Keratinocyte (primary cell): ENCODE data around the gene MUS81. TPM values are rescaled to one million over a fixed set of nuclear protein-coding genes. Genes with fewer than 3 reads are reported as not detected.

Experiments used
- DNase-seq: peaks from one replicate; pipeline ENCODE4 v3.0.0-alpha.2; 2011; ENCODE audit warnings: low read depth, missing footprints, low spot score
- FAIRE-seq: peaks from 2 replicates; lab custom pipeline; 2011; peaks lifted over from hg19 to GRCh38; lab: Jason Lieb, UNC
- H2AFZ ChIP-seq: 2 replicates; pipeline ENCODE4 v1.6.0; 2012; ENCODE audit warnings: low read length, control low read depth, inconsistent platforms; ENCODE audit not compliant: control insufficient read depth
- H3K27ac ChIP-seq: 2 replicates; pipeline ENCODE4 v1.5.1; 2011; ENCODE audit warnings: low read length; ENCODE audit not compliant: control insufficient read depth, insufficient read depth
- H3K27me3 ChIP-seq: 3 replicates; pipeline ENCODE4 v1.6.0; 2011; ENCODE audit warnings: low read length; ENCODE audit not compliant: control insufficient read depth, insufficient read depth; ENCODE audit errors: extremely low read depth
- H3K36me3 ChIP-seq, 2 experiments: 2 replicates in 1 of 2; 3 replicates in 1 of 2; pipeline ENCODE4 v1.5.1; 2011; ENCODE audit warnings: low read length in 2 of 2, mild to moderate bottlenecking in 1 of 2; ENCODE audit not compliant: control insufficient read depth in 2 of 2, insufficient read depth in 2 of 2; ENCODE audit errors: extremely low read depth in 1 of 2
- H3K4me1 ChIP-seq: 3 replicates; pipeline ENCODE4 v1.5.1; 2011; ENCODE audit warnings: low read length; ENCODE audit not compliant: control insufficient read depth, insufficient read depth; ENCODE audit errors: extremely low read depth
- H3K4me2 ChIP-seq: 3 replicates; pipeline ENCODE4 v1.6.0; 2011; ENCODE audit warnings: low read depth, low read length; ENCODE audit not compliant: control insufficient read depth, insufficient read depth; ENCODE audit errors: extremely low read depth
- H3K4me3 ChIP-seq, 3 experiments: fragments of 200-600 bp in 1 of 3; sonication (generic) in 1 of 3; 2 replicates in 2 of 3; 3 replicates in 1 of 3; pipeline ENCODE4 v1.5.1; 2011 to 2016; ENCODE audit warnings: low read length in 3 of 3, mild to moderate bottlenecking in 3 of 3, control low read depth in 2 of 3, inconsistent platforms in 1 of 3, low read depth in 1 of 3, mixed read lengths in 1 of 3, mixed run types in 1 of 3, moderate library complexity in 1 of 3; ENCODE audit not compliant: control insufficient read depth in 2 of 3, insufficient read depth in 2 of 3; ENCODE audit errors: extremely low read depth in 1 of 3
- H3K79me2 ChIP-seq: 2 replicates; pipeline ENCODE4 v1.6.0; 2012; ENCODE audit warnings: low read length; ENCODE audit not compliant: control insufficient read depth, insufficient read depth
- H3K9ac ChIP-seq: 3 replicates; pipeline ENCODE4 v1.6.0; 2011; ENCODE audit warnings: low read length; ENCODE audit not compliant: control insufficient read depth, insufficient read depth; ENCODE audit errors: extremely low read depth
- H3K9me1 ChIP-seq: 3 replicates; pipeline ENCODE4 v1.6.0; 2011; ENCODE audit warnings: low read length; ENCODE audit not compliant: control insufficient read depth, insufficient read depth; ENCODE audit errors: extremely low read depth
- H3K9me3 ChIP-seq: 2 replicates; pipeline ENCODE4 v1.5.1; 2012; ENCODE audit warnings: low read depth, low read length; ENCODE audit not compliant: control insufficient read depth
- H4K20me1 ChIP-seq: 3 replicates; pipeline ENCODE4 v1.6.0; 2011; ENCODE audit warnings: low read length; ENCODE audit not compliant: control insufficient read depth, insufficient read depth; ENCODE audit errors: extremely low read depth
- CTCF ChIP-seq, 3 experiments: IDR thresholded peaks in 1 of 3; conservative IDR thresholded peaks in 1 of 3; optimal IDR thresholded peaks in 1 of 3; 2 replicates in 2 of 3; 3 replicates in 1 of 3; pipeline versions ENCODE3 to v1.5.1; 2011; ENCODE audit warnings: low read length in 3 of 3, mild to moderate bottlenecking in 3 of 3, moderate library complexity in 2 of 3, control low read depth in 1 of 3, inconsistent platforms in 1 of 3; ENCODE audit not compliant: insufficient read depth in 2 of 3; ENCODE audit errors: extremely low read depth in 1 of 3
- EZH2 ChIP-seq: IDR thresholded peaks from one replicate; pipeline ENCODE4 v1.6.1; 2012; ENCODE audit warnings: inconsistent platforms, mild to moderate bottlenecking, low read length, moderate library complexity
- dilution Hi-C: fragments of 300-500 bp; cut with MboI; formaldehyde crosslinking; loops from one replicate; pipeline ENCODE4 v1.7.0; 2020; ENCODE audit warnings: low sequenced_read_pairs; ENCODE audit not compliant: extremely low pct_ligation_motif_present
- polyA plus RNA-seq, 5 experiments: library from polyadenylated mRNA; depleted of rRNA in 3 of 5; stranded (reverse) in 3 of 5; stranded (forward) in 1 of 5; unstranded in 1 of 5; fragments of >200 nt; gene quantifications; 1 replicate in 1 of 5; 2 replicates in 3 of 5; 3 replicates in 1 of 5; pipeline versions ENCODE4 v1.2.1 to v1.2.3, GENCODE V29; 2011 to 2012; ENCODE audit warnings: missing spikeins in 2 of 5, low read depth in 1 of 5, low replicate concordance in 1 of 5

MUS81 gene
- polyA plus RNA-seq, 1 donor (not counting 4 experiments of a cell fraction or from before 2014, with no cell fraction given), result 28.0 TPM

GRCh38 chr11:65897020-65897471 lies 36.8 kb downstream of the MUS81 start:
- TF ChIP-seq EZH2 (no peak), CTCF (optimal IDR thresholded peaks at IDR 0.05 in 1 of 3, IDR thresholded peaks at IDR 0.05 in 1 of 3, conservative IDR thresholded peaks at IDR 0.05 in 1 of 3; ENCODE audit: extremely low read depth in 1 of 3, insufficient read depth in 2 of 3, low read length in 3 of 3) (no peak)
- Histone ChIP-seq H3K9me1 (peaks cover 2% of the 10 kb centered on the region), H3K27me3 (no peaks in the 10 kb centered on the region), H3K9ac (peak overlapping the region; percentile 99), H3K9me3 (no peaks in the 10 kb centered on the region), H3K4me2 (peak overlapping the region; percentile 100), H2AFZ (no peak overlapping the region), H4K20me1 (peaks cover 44% of the 10 kb centered on the region), H3K4me3 (peak overlapping the region; percentile 94 to 99 (median 97)), H3K27ac (peak overlapping the region; percentile 98), H3K36me3 (peaks cover 24 to 53% of the 10 kb centered on the region in 2 experiments), H3K4me1 (peaks cover 68% of the 10 kb centered on the region), H3K79me2 (peaks cover 77% of the 10 kb centered on the region)
- FAIRE-seq (no peak), DNase-seq (no peak)
- dilution Hi-C loops, result no loop called here

- Histone ChIP-seq H3K36me3 (peaks cover 21 to 39% of the 10 kb centered on the region in 2 experiments), H3K9me3 (no peaks in the 10 kb centered on the region), H3K4me1 (peaks cover 71% of the 10 kb centered on the region), H3K4me3 (peak overlapping the region; percentile 94 to 99 (median 97)), H3K4me2 (peak overlapping the region; percentile 100), H4K20me1 (peaks cover 33% of the 10 kb centered on the region), H3K27ac (peak overlapping the region; percentile 98), H3K27me3 (no peaks in the 10 kb centered on the region), H2AFZ (no peak overlapping the region), H3K79me2 (peaks cover 67% of the 10 kb centered on the region), H3K9me1 (peaks cover 2% of the 10 kb centered on the region), H3K9ac (peak overlapping the region; percentile 99)
- FAIRE-seq (no peak), DNase-seq (no peak)
- dilution Hi-C loops, result no loop called here
- TF ChIP-seq EZH2 (no peak), CTCF (optimal IDR thresholded peaks at IDR 0.05 in 1 of 3, IDR thresholded peaks at IDR 0.05 in 1 of 3, conservative IDR thresholded peaks at IDR 0.05 in 1 of 3; ENCODE audit: extremely low read depth in 1 of 3, insufficient read depth in 2 of 3, low read length in 3 of 3) (no peak)
Observed at GRCh38 chr11:65898656-65899355, 38.6 kb downstream of the MUS81 start.
